A673 (cell line): ENCODE measurements around the gene UBE2L3.

Source experiments
- CTCF ChIP-seq: fragments of 300-800, 200-600 bp; sonication (generic); conservative IDR thresholded peaks from 2 replicates; pipeline ENCODE4 v1.5.1; 2017; ENCODE audit warnings: low read depth, mild to moderate bottlenecking, antibody characterized with exemption, low read length, moderate library complexity, mixed read lengths
- EZH2 ChIP-seq: fragments of 200-600 bp; sonication (generic); IDR thresholded peaks from 2 replicates; pipeline ENCODE4 v1.6.1; 2017; ENCODE audit warnings: borderline replicate concordance, low read depth, mild to moderate bottlenecking, mixed read lengths, antibody characterized with exemption, low read length; ENCODE audit not compliant: poor library complexity, severe bottlenecking

- TF ChIP-seq CTCF (no peak), EZH2 (no peak)
Measured at GRCh38 chr22:21579474-21579851, 11.9 kb downstream of the UBE2L3 start.
